Progenitor cell of endocrine pancreas (in vitro differentiated cells): ENCODE measurements around the gene GLRX. TPM values are rescaled to one million over a fixed set of nuclear protein-coding genes. Genes with fewer than 3 reads are reported as not detected.
"Not testable (repeated sequence)": the region's sequence is repeated elsewhere in the genome, so short reads cannot be mapped to it uniquely, and the experiment has no call there.

ENCODE experiments used
- DNase-seq: peaks from one replicate; pipeline ENCODE4 v3.0.0; 2021; ENCODE audit warnings: low spot score; ENCODE audit not compliant: unreplicated experiment
- H3K27ac Mint-ChIP-seq: 2 replicates; pipeline ENCODE4 v1.8.0; 2021; ENCODE audit warnings: mild to moderate bottlenecking, moderate library complexity, mixed read lengths
- H3K27me3 Mint-ChIP-seq: 2 replicates; pipeline ENCODE4 v1.8.0; 2021; ENCODE audit warnings: mixed read lengths
- H3K36me3 Mint-ChIP-seq: 2 replicates; pipeline ENCODE4 v1.8.0; 2022; ENCODE audit warnings: mixed read lengths; ENCODE audit not compliant: insufficient read depth
- H3K4me1 Mint-ChIP-seq: 2 replicates; pipeline ENCODE4 v1.8.0; 2021; ENCODE audit warnings: low read depth, mixed read lengths
- H3K4me3 Mint-ChIP-seq: 2 replicates; pipeline ENCODE4 v1.8.0; 2021; ENCODE audit warnings: low read depth, mild to moderate bottlenecking, moderate library complexity, mixed read lengths
- H3K9me3 Mint-ChIP-seq: 2 replicates; pipeline ENCODE4 v1.8.0; 2021; ENCODE audit warnings: low read depth, mixed read lengths
- CTCF ChIP-seq: fragments of 200-600 bp; sonication (generic); IDR thresholded peaks from one replicate; pipeline ENCODE4 v1.5.0; 2021; ENCODE audit warnings: antibody characterized with exemption, mild to moderate bottlenecking; ENCODE audit not compliant: unreplicated experiment
- total RNA-seq: library from RNA; stranded (reverse); gene quantifications from 2 replicates; pipeline ENCODE4 v1.2.1, GENCODE V29; 2021

GLRX gene
- total RNA-seq, 1 donor from 2014 or later, result 12.7 TPM

GRCh38 chr5:95818181-95819147 lies 4.1 kb downstream of the GLRX start:
- DNase-seq, result no peak
- Mint-ChIP-seq H3K36me3 (peaks cover 5% of the 10 kb centered on the region), H3K27me3 (no peaks in the 10 kb centered on the region), H3K4me1 (peaks cover 17% of the 10 kb centered on the region), H3K27ac (peak overlapping the region; percentile 22), H3K9me3 (no peaks in the 10 kb centered on the region), H3K4me3 (no peak overlapping the region)
- TF ChIP-seq CTCF, result no peak

GRCh38 chr5:95817430-95817829 lies 5.1 kb downstream of the GLRX start:
- Mint-ChIP-seq H3K9me3 (no peaks in the 10 kb centered on the region), H3K36me3 (peaks cover 5% of the 10 kb centered on the region), H3K4me1 (peaks cover 13% of the 10 kb centered on the region), H3K27me3 (no peaks in the 10 kb centered on the region), H3K27ac (no peak overlapping the region), H3K4me3 (no peak overlapping the region)
- no peak for DNase-seq
- no peak for TF ChIP-seq CTCF

GRCh38 chr5:95816776-95817175 lies 5.8 kb downstream of the GLRX start:
- Mint-ChIP-seq H3K4me3 (no peak overlapping the region), H3K27ac (no peak overlapping the region), H3K4me1 (peaks cover 14% of the 10 kb centered on the region), H3K27me3 (no peaks in the 10 kb centered on the region), H3K9me3 (no peaks in the 10 kb centered on the region), H3K36me3 (peaks cover 5% of the 10 kb centered on the region)
- no peak for TF ChIP-seq CTCF
- no peak for DNase-seq

GRCh38 chr5:95816341-95816740 lies 6.2 kb downstream of the GLRX start:
- peaks cover 5% of the 10 kb centered on the region for H3K36me3 Mint-ChIP-seq
- no peaks in the 10 kb centered on the region for H3K27me3 Mint-ChIP-seq
- H3K4me3 Mint-ChIP-seq, result no peak overlapping the region
- peaks cover 13% of the 10 kb centered on the region for H3K4me1 Mint-ChIP-seq
- no peak overlapping the region for H3K27ac Mint-ChIP-seq
- no peak for DNase-seq
- no peaks in the 10 kb centered on the region for H3K9me3 Mint-ChIP-seq
- TF ChIP-seq CTCF, result no peak

- no peak for TF ChIP-seq CTCF
- Mint-ChIP-seq H3K4me1 (peaks cover 20% of the 10 kb centered on the region), H3K36me3 (peaks cover 5% of the 10 kb centered on the region), H3K9me3 (no peaks in the 10 kb centered on the region), H3K27ac (no peak overlapping the region), H3K4me3 (no peak overlapping the region), H3K27me3 (no peaks in the 10 kb centered on the region)
- no peak for DNase-seq
These were observed 7.3 kb downstream of the GLRX start for GRCh38 chr5:95815155-95815729.

- H3K9me3 Mint-ChIP-seq, H3K27me3 Mint-ChIP-seq: not testable (repeated sequence)
- H3K4me1 Mint-ChIP-seq, result peaks cover 21% of the 10 kb centered on the region
These were observed 9.5 kb downstream of the GLRX start for GRCh38 chr5:95813035-95813434.

More at GRCh38 chr5:95813035-95813434, 9.5 kb downstream of the GLRX start:
- not testable (repeated sequence) for DNase-seq, H3K36me3 Mint-ChIP-seq, H3K4me3 Mint-ChIP-seq, H3K27ac Mint-ChIP-seq
